ENCODE data around the gene PPP1R1B. TPM values are rescaled to one million over a fixed set of nuclear protein-coding genes. Genes with fewer than 3 reads are reported as not detected.

PPP1R1B gene
- polyA plus RNA-seq, 1 donor from 2014 or later: 1.8 TPM

DNA sequence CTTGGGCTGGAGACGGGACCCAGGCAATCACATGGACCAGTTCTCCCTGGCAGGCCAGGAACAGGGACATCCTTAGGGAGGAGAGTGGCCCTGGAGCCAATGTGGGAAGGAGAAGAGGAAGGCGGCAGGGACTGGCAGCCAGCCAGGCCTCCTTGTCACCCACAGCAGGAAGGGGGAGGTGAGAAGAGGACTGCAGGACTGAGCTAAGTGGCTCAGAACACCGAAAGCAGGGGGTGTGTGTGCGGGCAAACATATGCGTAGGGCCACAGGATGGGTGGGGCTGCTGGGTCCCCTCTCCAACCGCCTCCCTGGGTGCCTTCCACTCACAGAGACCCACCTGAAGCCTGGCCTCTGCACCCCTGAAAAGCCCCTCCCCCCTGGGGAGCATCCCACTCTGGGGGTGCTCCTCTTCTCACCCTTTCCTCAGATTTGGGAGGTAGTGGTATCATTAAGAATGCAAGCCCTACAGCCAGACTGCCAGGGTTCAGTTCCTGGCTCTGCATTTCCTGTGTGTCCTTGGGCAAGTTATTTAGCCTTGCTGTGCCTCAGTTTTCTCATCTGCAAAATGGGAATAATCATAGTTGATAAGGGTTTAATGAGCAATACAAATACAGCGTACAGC, 49.6 kb downstream of the PPP1R1B start:
- no peak overlapping the region for H2AFZ ChIP-seq (ENCODE audit: low read depth, low read length)
- no peaks in the 10 kb centered on the region for H3F3A ChIP-seq (ENCODE audit: insufficient read depth, low read length, poor library complexity, severe bottlenecking)
- H3K79me2 ChIP-seq (replicated peaks; ENCODE audit: insufficient read depth, low read length): no peaks in the 10 kb centered on the region
- TF ChIP-seq, protein P1, sequence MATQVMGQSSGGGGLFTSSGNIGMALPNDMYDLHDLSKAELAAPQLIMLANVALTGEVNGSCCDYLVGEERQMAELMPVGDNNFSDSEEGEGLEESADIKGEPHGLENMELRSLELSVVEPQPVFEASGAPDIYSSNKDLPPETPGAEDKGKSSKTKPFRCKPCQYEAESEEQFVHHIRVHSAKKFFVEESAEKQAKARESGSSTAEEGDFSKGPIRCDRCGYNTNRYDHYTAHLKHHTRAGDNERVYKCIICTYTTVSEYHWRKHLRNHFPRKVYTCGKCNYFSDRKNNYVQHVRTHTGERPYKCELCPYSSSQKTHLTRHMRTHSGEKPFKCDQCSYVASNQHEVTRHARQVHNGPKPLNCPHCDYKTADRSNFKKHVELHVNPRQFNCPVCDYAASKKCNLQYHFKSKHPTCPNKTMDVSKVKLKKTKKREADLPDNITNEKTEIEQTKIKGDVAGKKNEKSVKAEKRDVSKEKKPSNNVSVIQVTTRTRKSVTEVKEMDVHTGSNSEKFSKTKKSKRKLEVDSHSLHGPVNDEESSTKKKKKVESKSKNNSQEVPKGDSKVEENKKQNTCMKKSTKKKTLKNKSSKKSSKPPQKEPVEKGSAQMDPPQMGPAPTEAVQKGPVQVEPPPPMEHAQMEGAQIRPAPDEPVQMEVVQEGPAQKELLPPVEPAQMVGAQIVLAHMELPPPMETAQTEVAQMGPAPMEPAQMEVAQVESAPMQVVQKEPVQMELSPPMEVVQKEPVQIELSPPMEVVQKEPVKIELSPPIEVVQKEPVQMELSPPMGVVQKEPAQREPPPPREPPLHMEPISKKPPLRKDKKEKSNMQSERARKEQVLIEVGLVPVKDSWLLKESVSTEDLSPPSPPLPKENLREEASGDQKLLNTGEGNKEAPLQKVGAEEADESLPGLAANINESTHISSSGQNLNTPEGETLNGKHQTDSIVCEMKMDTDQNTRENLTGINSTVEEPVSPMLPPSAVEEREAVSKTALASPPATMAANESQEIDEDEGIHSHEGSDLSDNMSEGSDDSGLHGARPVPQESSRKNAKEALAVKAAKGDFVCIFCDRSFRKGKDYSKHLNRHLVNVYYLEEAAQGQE (IDR thresholded peaks at IDR 0.05; ENCODE audit: borderline replicate concordance): no peak
- TF ChIP-seq TAF1 (IDR thresholded peaks at IDR 0.05; ENCODE audit: low read depth): no peak
- no peak for TF ChIP-seq RAD21 (conservative IDR thresholded peaks at IDR 0.05)
- no peaks in the 10 kb centered on the region for H4K20me1 ChIP-seq (ENCODE audit: insufficient read depth)
- no peak overlapping the region for H3K4me2 ChIP-seq (ENCODE audit: low read length)
- H3K9me3 ChIP-seq (ENCODE audit: low read length): no peaks in the 10 kb centered on the region
- no peaks in the 10 kb centered on the region for H3K36me3 ChIP-seq (ENCODE audit: insufficient read depth, low read length)
- H3K27me3 ChIP-seq (ENCODE audit: insufficient read depth, low read depth, low read length): no peaks in the 10 kb centered on the region
- no peak overlapping the region for H3K4me3 ChIP-seq (ENCODE audit: low read length)
- no peak overlapping the region for H3K27ac ChIP-seq (ENCODE audit: low read length)
- H3K9ac ChIP-seq (ENCODE audit: low read length): no peak overlapping the region
- H3K9me2 ChIP-seq (ENCODE audit: insufficient read depth, low read length): no peaks in the 10 kb centered on the region

DNA sequence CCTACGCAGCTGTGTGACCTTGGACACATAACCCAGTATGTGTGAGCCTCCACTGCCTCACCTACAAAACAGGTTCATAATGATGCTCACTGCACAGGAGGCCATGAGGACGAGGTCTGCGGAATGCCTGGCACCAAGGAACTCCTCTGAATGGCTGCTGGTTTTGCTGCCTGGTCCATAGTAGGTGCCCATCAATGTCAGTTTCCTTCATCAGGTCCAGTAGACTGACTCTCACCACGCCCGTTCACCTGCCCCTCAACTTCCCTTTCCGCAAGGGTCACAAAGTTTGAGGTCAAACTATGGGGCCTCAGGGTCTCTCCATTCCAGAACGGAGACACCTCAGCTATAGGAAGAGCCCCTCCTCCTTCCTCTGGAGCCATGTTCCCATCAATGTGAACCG, 50.3 kb downstream of the PPP1R1B start:
- no peak overlapping the region for H3K9ac ChIP-seq (ENCODE audit: low read length)
- no peak overlapping the region for H3K4me3 ChIP-seq (ENCODE audit: low read length)
- H3K4me2 ChIP-seq (ENCODE audit: low read length): no peak overlapping the region
- H3K27me3 ChIP-seq (ENCODE audit: insufficient read depth, low read depth, low read length): no peaks in the 10 kb centered on the region
- TF ChIP-seq SMC3 (conservative IDR thresholded peaks at IDR 0.05; ENCODE audit: poor library complexity) (no peak), MXI1 (conservative IDR thresholded peaks at IDR 0.05; ENCODE audit: poor library complexity, severe bottlenecking) (no peak), EZH2 (IDR thresholded peaks at IDR 0.05; ENCODE audit: borderline replicate concordance, insufficient read depth, low read length, poor library complexity, severe bottlenecking) (no peak), EP300 (conservative IDR thresholded peaks at IDR 0.05; ENCODE audit: poor library complexity, severe bottlenecking) (no peak), TAF1 (IDR thresholded peaks at IDR 0.05; ENCODE audit: low read depth) (no peak), POLR2AphosphoS5 (IDR thresholded peaks at IDR 0.05) (no peak), RAD21 (conservative IDR thresholded peaks at IDR 0.05) (no peak)
- TF ChIP-seq, protein P2, sequence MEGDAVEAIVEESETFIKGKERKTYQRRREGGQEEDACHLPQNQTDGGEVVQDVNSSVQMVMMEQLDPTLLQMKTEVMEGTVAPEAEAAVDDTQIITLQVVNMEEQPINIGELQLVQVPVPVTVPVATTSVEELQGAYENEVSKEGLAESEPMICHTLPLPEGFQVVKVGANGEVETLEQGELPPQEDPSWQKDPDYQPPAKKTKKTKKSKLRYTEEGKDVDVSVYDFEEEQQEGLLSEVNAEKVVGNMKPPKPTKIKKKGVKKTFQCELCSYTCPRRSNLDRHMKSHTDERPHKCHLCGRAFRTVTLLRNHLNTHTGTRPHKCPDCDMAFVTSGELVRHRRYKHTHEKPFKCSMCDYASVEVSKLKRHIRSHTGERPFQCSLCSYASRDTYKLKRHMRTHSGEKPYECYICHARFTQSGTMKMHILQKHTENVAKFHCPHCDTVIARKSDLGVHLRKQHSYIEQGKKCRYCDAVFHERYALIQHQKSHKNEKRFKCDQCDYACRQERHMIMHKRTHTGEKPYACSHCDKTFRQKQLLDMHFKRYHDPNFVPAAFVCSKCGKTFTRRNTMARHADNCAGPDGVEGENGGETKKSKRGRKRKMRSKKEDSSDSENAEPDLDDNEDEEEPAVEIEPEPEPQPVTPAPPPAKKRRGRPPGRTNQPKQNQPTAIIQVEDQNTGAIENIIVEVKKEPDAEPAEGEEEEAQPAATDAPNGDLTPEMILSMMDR (IDR thresholded peaks at IDR 0.05; ENCODE audit: poor library complexity, severe bottlenecking): no peak
- TF ChIP-seq, protein P1 (IDR thresholded peaks at IDR 0.05; ENCODE audit: borderline replicate concordance): no peak
- H4K20me1 ChIP-seq (ENCODE audit: insufficient read depth): no peaks in the 10 kb centered on the region
- no peak overlapping the region for H3K27ac ChIP-seq (ENCODE audit: low read length)
- H2AFZ ChIP-seq (ENCODE audit: low read depth, low read length): no peak overlapping the region
- H3F3A ChIP-seq (ENCODE audit: insufficient read depth, low read length, poor library complexity, severe bottlenecking): no peaks in the 10 kb centered on the region
- no peaks in the 10 kb centered on the region for H3K36me3 ChIP-seq (ENCODE audit: insufficient read depth, low read length)
- H3K9me2 ChIP-seq (ENCODE audit: insufficient read depth, low read length): no peaks in the 10 kb centered on the region
- no peaks in the 10 kb centered on the region for H3K79me2 ChIP-seq (replicated peaks; ENCODE audit: insufficient read depth, low read length)
- no peaks in the 10 kb centered on the region for H3K9me3 ChIP-seq (ENCODE audit: low read length)
